Left hindlimb (tissue), 1 donor: ENCODE data around the gene GRID2IP.
"Not testable (repeated sequence)": the region's sequence is repeated elsewhere in the genome, so short reads cannot be mapped to it uniquely, and the experiment has no call there.

Experiments
- DNase-seq: peaks from one replicate; pipeline ENCODE4 v3.0.0-alpha.2; 2018

GRID2IP gene

GRCh38 chr7:6551016-6551511 is at the start of gene GRID2IP:
Gene GRID2IP (minus strand): TSS chr7:6551461. CDS start chr7:6551436, 25 bp downstream.
- no peak for DNase-seq

GRCh38 chr7:6600093-6600492 is 48.8 kb upstream of the GRID2IP start:
- no peak for DNase-seq

- no peak for DNase-seq
Observed at GRCh38 chr7:6590645-6591110, 39.4 kb upstream of the GRID2IP start.

- DNase-seq = peak; percentile 83
Observed at GRCh38 chr7:6589829-6590644, 38.8 kb upstream of the GRID2IP start, which contains the start of gene INTS15. Gene INTS15 (plus strand): TSS chr7:6590021. CDS start chr7:6590284, 263 bp downstream.

GRCh38 chr7:6589151-6589828 is 38.0 kb upstream of the GRID2IP start:
- no peak for DNase-seq

- no peak for DNase-seq
Observed at GRCh38 chr7:6588566-6588965, 37.3 kb upstream of the GRID2IP start.

GRCh38 chr7:6585746-6586432 is 34.6 kb upstream of the GRID2IP start:
- not testable (repeated sequence) for DNase-seq

GRCh38 chr7:6579446-6579845 is 28.2 kb upstream of the GRID2IP start:
- DNase-seq = no peak

- no peak for DNase-seq
Observed at GRCh38 chr7:6578114-6579084, 27.1 kb upstream of the GRID2IP start.

GRCh38 chr7:6577369-6578113 is 26.3 kb upstream of the GRID2IP start, which contains the start of gene ZDHHC4:
Gene ZDHHC4 (plus strand): TSS chr7:6577454. CDS start chr7:6580562, 3,108 bp downstream.
- DNase-seq = peak; percentile 94

GRCh38 chr7:6576867-6577368 is 25.7 kb upstream of the GRID2IP start:
- DNase-seq = not testable (repeated sequence)

GRCh38 chr7:6576024-6576866 is 25.0 kb upstream of the GRID2IP start:
- no peak for DNase-seq

- DNase-seq = no peak
Observed at GRCh38 chr7:6575281-6576023, 24.2 kb upstream of the GRID2IP start.

- DNase-seq = no peak
Observed at GRCh38 chr7:6571160-6571779, 20.0 kb upstream of the GRID2IP start.

GRCh38 chr7:6567886-6568285 is 16.6 kb upstream of the GRID2IP start:
- no peak for DNase-seq

GRCh38 chr7:6565655-6566054 is 14.4 kb upstream of the GRID2IP start:
- DNase-seq = no peak

GRCh38 chr7:6563936-6564770 is 12.9 kb upstream of the GRID2IP start:
- no peak for DNase-seq

- DNase-seq = no peak
Observed at GRCh38 chr7:6562106-6562505, 10.8 kb upstream of the GRID2IP start.
